Measurements from ENCODE around the gene SLMAP. TPM values are rescaled to one million over a fixed set of nuclear protein-coding genes. Genes with fewer than 3 reads are reported as not detected.
A peak's percentile ranks its signal among the peaks of the same experiment; 100 is the strongest.

Gene SLMAP
- total RNA-seq, 1 donor from 2014 or later: 52.0 TPM

DNA sequence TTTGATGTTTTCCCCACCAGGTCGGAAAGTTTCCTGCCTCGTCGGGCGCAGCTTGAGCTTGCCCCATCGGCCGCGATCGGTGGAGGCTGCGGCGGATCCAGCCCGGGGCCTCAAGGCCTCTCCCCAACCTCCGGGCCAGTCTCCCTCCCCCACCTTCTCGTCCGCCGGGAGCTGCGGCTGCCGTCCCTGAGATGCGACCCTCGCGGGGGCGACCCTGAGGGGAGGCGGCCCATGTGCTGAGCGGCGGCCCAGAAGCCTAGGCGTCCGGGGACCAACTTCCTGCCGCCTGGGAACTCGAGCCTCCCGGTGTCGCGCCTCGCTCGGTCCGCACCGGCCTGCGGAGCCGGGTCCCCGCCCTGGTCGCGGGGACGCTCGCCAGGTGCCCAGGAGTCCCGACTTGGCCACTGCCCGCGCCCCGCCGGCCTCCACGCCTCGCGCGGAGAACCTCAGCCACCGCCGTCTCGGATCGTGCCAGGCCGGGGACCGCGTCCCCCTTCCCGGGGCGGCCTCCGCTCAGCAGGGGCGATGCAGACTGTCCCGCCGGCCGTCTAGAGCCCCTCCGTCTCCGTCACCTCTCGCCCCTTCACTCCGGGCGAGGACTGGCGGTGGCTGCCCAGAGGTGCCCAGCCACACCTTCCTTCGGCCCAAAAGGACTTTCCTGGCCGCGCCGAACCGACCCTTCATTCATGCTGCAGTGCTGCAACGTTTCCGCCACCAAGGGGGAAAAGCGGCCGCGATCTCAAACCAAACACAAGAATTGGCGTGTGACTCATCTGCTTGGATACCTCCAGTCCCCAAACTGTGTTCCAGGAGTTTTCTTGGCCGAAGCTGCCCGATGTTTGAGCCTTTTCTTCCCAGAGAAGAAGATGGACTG is 656 bp downstream of the SLMAP start:
- peaks cover 10% of the 10 kb centered on the region for H3K4me1 Mint-ChIP-seq (ENCODE audit: low read depth, unreplicated experiment)
- H3K9me3 Mint-ChIP-seq (ENCODE audit: unreplicated experiment): peaks cover 2% of the 10 kb centered on the region
- H3K27ac Mint-ChIP-seq (ENCODE audit: unreplicated experiment): peak overlapping the region; percentile 52
- no peaks in the 10 kb centered on the region for H3K36me3 Mint-ChIP-seq (ENCODE audit: unreplicated experiment)
- TF ChIP-seq, protein P1, sequence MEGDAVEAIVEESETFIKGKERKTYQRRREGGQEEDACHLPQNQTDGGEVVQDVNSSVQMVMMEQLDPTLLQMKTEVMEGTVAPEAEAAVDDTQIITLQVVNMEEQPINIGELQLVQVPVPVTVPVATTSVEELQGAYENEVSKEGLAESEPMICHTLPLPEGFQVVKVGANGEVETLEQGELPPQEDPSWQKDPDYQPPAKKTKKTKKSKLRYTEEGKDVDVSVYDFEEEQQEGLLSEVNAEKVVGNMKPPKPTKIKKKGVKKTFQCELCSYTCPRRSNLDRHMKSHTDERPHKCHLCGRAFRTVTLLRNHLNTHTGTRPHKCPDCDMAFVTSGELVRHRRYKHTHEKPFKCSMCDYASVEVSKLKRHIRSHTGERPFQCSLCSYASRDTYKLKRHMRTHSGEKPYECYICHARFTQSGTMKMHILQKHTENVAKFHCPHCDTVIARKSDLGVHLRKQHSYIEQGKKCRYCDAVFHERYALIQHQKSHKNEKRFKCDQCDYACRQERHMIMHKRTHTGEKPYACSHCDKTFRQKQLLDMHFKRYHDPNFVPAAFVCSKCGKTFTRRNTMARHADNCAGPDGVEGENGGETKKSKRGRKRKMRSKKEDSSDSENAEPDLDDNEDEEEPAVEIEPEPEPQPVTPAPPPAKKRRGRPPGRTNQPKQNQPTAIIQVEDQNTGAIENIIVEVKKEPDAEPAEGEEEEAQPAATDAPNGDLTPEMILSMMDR (IDR thresholded peaks at IDR 0.05; ENCODE audit: partially characterized antibody, unreplicated experiment): no peak
- peak overlapping the region; percentile 94 for H3K4me3 Mint-ChIP-seq (ENCODE audit: unreplicated experiment)
- peaks cover 4% of the 10 kb centered on the region for H3K27me3 Mint-ChIP-seq (ENCODE audit: unreplicated experiment)
- DNase-seq: peak; percentile 46

DNA sequence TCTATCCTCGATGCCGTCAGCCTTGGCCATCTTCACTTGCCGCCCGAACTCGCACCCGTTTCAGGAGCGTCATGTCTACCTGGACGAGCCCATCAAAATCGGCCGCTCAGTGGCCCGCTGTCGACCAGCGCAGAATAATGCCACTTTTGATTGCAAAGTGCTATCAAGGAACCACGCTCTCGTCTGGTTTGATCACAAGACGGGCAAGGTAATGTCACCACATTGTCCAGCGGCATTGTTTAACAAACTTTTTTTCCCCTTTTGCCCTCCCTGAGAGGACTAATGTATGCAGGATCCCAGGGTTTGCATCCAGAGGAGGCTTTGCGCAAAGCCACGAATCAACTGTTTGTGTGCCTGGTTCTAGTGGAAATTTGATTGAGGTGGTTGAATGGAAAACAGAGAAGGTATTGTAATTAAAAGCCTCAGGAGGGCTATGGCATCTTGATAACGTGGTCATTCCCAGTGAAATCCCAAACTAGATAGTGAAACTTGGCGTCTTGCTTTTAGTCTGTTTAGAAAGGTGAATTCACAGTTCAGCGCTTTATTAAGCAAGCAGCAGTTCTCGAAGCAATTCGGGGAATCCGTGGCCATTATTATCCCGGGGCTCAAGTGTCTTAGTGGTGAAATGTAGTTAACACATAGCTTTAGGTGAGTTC is 1.7 kb downstream of the SLMAP start:
- TF ChIP-seq, protein P1 (IDR thresholded peaks at IDR 0.05; ENCODE audit: partially characterized antibody, unreplicated experiment): no peak
- peaks cover 2% of the 10 kb centered on the region for H3K9me3 Mint-ChIP-seq (ENCODE audit: unreplicated experiment)
- H3K4me3 Mint-ChIP-seq (ENCODE audit: unreplicated experiment): peak overlapping the region; percentile 94
- H3K36me3 Mint-ChIP-seq (ENCODE audit: unreplicated experiment): no peaks in the 10 kb centered on the region
- peaks cover 10% of the 10 kb centered on the region for H3K4me1 Mint-ChIP-seq (ENCODE audit: low read depth, unreplicated experiment)
- no peak for DNase-seq
- no peak overlapping the region for H3K27ac Mint-ChIP-seq (ENCODE audit: unreplicated experiment)
- peaks cover 4% of the 10 kb centered on the region for H3K27me3 Mint-ChIP-seq (ENCODE audit: unreplicated experiment)

DNA sequence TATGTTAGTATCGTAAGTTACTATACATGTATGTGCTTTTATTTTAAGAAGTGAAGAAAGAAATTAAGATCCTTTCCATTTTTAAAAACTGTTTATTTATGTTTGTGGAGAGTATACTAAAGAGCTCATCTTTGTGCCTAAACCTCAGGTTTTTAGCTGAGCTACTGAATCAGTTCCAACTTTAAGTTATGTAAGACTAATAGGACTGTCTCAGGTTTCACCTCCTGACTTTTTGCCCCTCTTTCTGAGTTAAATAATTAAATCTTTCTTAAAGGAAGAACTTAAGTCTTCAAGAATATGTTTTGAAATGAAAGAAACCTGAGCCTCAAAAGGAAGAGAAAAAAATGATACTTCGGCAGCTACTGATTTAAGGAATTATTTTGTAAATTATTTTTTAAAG is 2.6 kb downstream of the SLMAP start:
- no peak for DNase-seq
- Mint-ChIP-seq H3K36me3 (ENCODE audit: unreplicated experiment) (no peaks in the 10 kb centered on the region), H3K4me1 (ENCODE audit: low read depth, unreplicated experiment) (peaks cover 10% of the 10 kb centered on the region), H3K27ac (ENCODE audit: unreplicated experiment) (no peak overlapping the region), H3K4me3 (ENCODE audit: unreplicated experiment) (no peak overlapping the region), H3K9me3 (ENCODE audit: unreplicated experiment) (peaks cover 2% of the 10 kb centered on the region), H3K27me3 (ENCODE audit: unreplicated experiment) (peaks cover 4% of the 10 kb centered on the region)
- TF ChIP-seq, protein P1 (IDR thresholded peaks at IDR 0.05; ENCODE audit: partially characterized antibody, unreplicated experiment): no peak

DNA sequence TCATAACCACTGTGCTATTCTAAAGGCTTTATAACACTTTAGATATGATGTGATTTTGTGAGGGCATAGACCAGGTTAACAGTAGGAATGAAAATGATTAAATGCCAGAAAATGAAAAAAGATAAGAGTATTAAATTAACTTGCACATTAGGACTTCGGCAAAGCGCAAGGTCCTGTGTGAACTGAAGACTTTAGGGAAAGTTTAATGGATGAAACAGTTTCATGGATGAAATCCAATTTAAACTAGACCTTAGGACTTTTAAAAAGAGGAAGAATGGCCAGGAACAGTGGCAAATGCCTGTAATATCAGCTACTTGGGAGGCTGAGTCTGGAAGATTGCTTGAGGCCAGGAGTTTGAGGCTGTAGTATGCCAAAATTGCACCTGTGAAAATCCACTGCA is 8.7 kb downstream of the SLMAP start:
- TF ChIP-seq, protein P1 (IDR thresholded peaks at IDR 0.05; ENCODE audit: partially characterized antibody, unreplicated experiment): no peak
- H3K4me3 Mint-ChIP-seq (ENCODE audit: unreplicated experiment): no peak overlapping the region
- no peak for DNase-seq
- H3K4me1 Mint-ChIP-seq (ENCODE audit: low read depth, unreplicated experiment): peaks cover under 1% of the 10 kb centered on the region
- no peaks in the 10 kb centered on the region for H3K36me3 Mint-ChIP-seq (ENCODE audit: unreplicated experiment)
- peak overlapping the region; percentile 38 for H3K27ac Mint-ChIP-seq (ENCODE audit: unreplicated experiment)
- no peaks in the 10 kb centered on the region for H3K9me3 Mint-ChIP-seq (ENCODE audit: unreplicated experiment)
- H3K27me3 Mint-ChIP-seq (ENCODE audit: unreplicated experiment): no peaks in the 10 kb centered on the region

DNA sequence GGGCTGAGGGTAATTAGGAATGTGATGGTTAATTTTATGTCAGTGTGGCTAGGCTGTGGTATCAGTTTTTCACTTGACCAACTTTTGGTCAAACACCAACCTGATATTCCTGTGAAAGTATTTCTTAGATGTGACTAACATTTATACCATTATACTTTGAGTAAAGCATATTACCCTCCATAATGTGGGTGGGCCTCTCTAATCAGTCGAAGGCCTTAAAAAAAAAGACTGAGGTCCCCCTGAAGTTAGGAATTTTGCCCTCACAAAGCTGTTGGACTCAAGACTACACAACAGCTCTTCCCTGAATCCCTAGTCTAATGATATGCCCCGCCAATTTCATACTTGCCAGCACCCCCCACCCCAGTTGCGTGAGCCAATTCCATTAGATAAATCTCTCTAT is 12.5 kb downstream of the SLMAP start:
- no peaks in the 10 kb centered on the region for H3K9me3 Mint-ChIP-seq (ENCODE audit: unreplicated experiment)
- H3K36me3 Mint-ChIP-seq (ENCODE audit: unreplicated experiment): no peaks in the 10 kb centered on the region
- DNase-seq: no peak
- no peak overlapping the region for H3K4me3 Mint-ChIP-seq (ENCODE audit: unreplicated experiment)
- H3K27me3 Mint-ChIP-seq (ENCODE audit: unreplicated experiment): no peaks in the 10 kb centered on the region
- TF ChIP-seq, protein P1 (IDR thresholded peaks at IDR 0.05; ENCODE audit: partially characterized antibody, unreplicated experiment): no peak
- no peak overlapping the region for H3K27ac Mint-ChIP-seq (ENCODE audit: unreplicated experiment)
- peaks cover 5% of the 10 kb centered on the region for H3K4me1 Mint-ChIP-seq (ENCODE audit: low read depth, unreplicated experiment)

Measured in glutamatergic neuron (in vitro differentiated cells).